Measurements from ENCODE around the gene FHIT. TPM values are rescaled to one million over a fixed set of nuclear protein-coding genes. Genes with fewer than 3 reads are reported as not detected.

FHIT gene
- total and polyA plus RNA-seq, 4 donors = 2.1 to 14.7 (median 6.6) TPM

DNA sequence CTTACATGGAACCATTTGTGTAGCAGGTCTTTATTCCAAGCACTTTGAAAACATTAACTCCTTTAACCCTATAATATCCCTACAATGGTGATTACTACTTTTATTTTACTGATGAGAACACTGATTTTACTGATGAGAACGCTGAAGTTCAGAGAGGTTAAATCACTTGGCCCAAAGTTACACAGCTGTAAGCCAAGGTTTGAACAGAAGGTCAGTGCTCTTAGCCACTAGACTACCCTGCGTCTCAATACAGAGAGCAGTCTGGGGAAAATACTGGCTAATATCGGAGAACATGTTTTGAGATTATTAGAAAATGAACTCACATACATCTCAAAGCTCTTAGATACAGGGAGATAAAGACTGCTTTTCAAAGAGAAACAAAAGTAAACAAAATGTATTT lies 827.2 kb downstream of the FHIT start:
- TF ChIP-seq, protein P1, sequence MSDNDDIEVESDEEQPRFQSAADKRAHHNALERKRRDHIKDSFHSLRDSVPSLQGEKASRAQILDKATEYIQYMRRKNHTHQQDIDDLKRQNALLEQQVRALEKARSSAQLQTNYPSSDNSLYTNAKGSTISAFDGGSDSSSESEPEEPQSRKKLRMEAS (IDR thresholded peaks at IDR 0.05) = no peak
- TF ChIP-seq, protein P2, sequence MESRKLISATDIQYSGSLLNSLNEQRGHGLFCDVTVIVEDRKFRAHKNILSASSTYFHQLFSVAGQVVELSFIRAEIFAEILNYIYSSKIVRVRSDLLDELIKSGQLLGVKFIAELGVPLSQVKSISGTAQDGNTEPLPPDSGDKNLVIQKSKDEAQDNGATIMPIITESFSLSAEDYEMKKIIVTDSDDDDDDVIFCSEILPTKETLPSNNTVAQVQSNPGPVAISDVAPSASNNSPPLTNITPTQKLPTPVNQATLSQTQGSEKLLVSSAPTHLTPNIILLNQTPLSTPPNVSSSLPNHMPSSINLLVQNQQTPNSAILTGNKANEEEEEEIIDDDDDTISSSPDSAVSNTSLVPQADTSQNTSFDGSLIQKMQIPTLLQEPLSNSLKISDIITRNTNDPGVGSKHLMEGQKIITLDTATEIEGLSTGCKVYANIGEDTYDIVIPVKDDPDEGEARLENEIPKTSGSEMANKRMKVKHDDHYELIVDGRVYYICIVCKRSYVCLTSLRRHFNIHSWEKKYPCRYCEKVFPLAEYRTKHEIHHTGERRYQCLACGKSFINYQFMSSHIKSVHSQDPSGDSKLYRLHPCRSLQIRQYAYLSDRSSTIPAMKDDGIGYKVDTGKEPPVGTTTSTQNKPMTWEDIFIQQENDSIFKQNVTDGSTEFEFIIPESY (IDR thresholded peaks at IDR 0.05) = no peak
- TF ChIP-seq HNF4A (conservative IDR thresholded peaks at IDR 0.05) (peak; percentile 18 to 25), SP1 (IDR thresholded peaks at IDR 0.05) (no peak), RXRA (IDR thresholded peaks at IDR 0.05) (peak; percentile 65 to 72), RAD21 (IDR thresholded peaks at IDR 0.05) (no peak)
- Histone ChIP-seq H3K9me3 (ENCODE audit: control insufficient read depth in 4 of 4, low read length in 3 of 4) (no peaks in the 10 kb centered on the region), H3K9ac (ENCODE audit: low read depth in 1 of 2, low read length in 2 of 2) (no peak overlapping the region), H3K27ac (ENCODE audit: low read depth in 1 of 2, low read length in 2 of 2) (no peak overlapping the region), H3K27me3 (ENCODE audit: control insufficient read depth in 4 of 4, insufficient read depth in 4 of 4, low read length in 3 of 4) (no peaks in the 10 kb centered on the region), H3K4me3 (ENCODE audit: low read depth in 1 of 3, low read length in 3 of 3) (no peak overlapping the region), H3K4me1 (ENCODE audit: control insufficient read depth in 4 of 4, insufficient read depth in 4 of 4, low read length in 3 of 4) (peaks cover 1 to 19% (median 13%) of the 10 kb centered on the region in 4 donors), H3K36me3 (ENCODE audit: control insufficient read depth in 4 of 4, insufficient read depth in 3 of 4, low read depth in 1 of 4, low read length in 3 of 4) (no peaks in the 10 kb centered on the region)
- WGBS = 40% methylated on average over 3 of the region's 3 CpGs
- DNase-seq (ENCODE audit: low spot score) = no peak

DNA sequence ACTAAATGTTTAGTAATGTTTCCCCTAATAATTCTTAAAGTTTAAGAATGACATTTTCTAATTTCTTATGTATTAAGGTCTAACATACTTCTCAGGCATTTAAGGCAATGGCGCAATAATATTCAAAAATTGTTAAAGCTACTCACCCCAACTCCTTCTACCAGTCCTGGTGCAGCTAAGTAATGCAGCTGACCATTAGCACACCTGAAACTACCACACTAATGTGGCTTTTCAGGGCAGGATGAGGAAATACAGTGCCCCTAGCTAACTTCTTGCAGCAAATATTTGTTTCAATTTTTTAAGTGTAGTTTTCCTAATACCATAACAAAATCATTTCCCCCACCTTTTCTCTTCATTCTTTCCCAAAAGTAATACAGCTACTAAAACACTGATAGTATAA lies 827.7 kb downstream of the FHIT start:
- Histone ChIP-seq H3K27me3 (ENCODE audit: control insufficient read depth in 4 of 4, insufficient read depth in 4 of 4, low read length in 3 of 4) (no peaks in the 10 kb centered on the region), H3K9ac (ENCODE audit: low read depth in 1 of 2, low read length in 2 of 2) (no peak overlapping the region), H3K27ac (ENCODE audit: low read depth in 1 of 2, low read length in 2 of 2) (no peak overlapping the region), H3K4me1 (ENCODE audit: control insufficient read depth in 4 of 4, insufficient read depth in 4 of 4, low read length in 3 of 4) (peaks cover 1 to 19% (median 13%) of the 10 kb centered on the region in 4 donors), H3K4me3 (ENCODE audit: low read depth in 1 of 3, low read length in 3 of 3) (no peak overlapping the region), H3K9me3 (ENCODE audit: control insufficient read depth in 4 of 4, low read length in 3 of 4) (no peaks in the 10 kb centered on the region), H3K36me3 (ENCODE audit: control insufficient read depth in 4 of 4, insufficient read depth in 3 of 4, low read depth in 1 of 4, low read length in 3 of 4) (no peaks in the 10 kb centered on the region)
- 100% methylated on average over 1 of the region's 1 CpG for WGBS
- DNase-seq (ENCODE audit: low spot score) = no peak
- TF ChIP-seq GABPA (IDR thresholded peaks at IDR 0.05 in 1 of 2, conservative IDR thresholded peaks at IDR 0.05 in 1 of 2) (no peak), RXRA (IDR thresholded peaks at IDR 0.05) (no peak), FOXA1 (IDR thresholded peaks at IDR 0.05) (no peak)
- TF ChIP-seq, protein P1 (IDR thresholded peaks at IDR 0.05) = no peak
- TF ChIP-seq, protein P3, sequence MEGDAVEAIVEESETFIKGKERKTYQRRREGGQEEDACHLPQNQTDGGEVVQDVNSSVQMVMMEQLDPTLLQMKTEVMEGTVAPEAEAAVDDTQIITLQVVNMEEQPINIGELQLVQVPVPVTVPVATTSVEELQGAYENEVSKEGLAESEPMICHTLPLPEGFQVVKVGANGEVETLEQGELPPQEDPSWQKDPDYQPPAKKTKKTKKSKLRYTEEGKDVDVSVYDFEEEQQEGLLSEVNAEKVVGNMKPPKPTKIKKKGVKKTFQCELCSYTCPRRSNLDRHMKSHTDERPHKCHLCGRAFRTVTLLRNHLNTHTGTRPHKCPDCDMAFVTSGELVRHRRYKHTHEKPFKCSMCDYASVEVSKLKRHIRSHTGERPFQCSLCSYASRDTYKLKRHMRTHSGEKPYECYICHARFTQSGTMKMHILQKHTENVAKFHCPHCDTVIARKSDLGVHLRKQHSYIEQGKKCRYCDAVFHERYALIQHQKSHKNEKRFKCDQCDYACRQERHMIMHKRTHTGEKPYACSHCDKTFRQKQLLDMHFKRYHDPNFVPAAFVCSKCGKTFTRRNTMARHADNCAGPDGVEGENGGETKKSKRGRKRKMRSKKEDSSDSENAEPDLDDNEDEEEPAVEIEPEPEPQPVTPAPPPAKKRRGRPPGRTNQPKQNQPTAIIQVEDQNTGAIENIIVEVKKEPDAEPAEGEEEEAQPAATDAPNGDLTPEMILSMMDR (IDR thresholded peaks at IDR 0.05; ENCODE audit: low read depth, low read length, missing input control) = no peak

DNA sequence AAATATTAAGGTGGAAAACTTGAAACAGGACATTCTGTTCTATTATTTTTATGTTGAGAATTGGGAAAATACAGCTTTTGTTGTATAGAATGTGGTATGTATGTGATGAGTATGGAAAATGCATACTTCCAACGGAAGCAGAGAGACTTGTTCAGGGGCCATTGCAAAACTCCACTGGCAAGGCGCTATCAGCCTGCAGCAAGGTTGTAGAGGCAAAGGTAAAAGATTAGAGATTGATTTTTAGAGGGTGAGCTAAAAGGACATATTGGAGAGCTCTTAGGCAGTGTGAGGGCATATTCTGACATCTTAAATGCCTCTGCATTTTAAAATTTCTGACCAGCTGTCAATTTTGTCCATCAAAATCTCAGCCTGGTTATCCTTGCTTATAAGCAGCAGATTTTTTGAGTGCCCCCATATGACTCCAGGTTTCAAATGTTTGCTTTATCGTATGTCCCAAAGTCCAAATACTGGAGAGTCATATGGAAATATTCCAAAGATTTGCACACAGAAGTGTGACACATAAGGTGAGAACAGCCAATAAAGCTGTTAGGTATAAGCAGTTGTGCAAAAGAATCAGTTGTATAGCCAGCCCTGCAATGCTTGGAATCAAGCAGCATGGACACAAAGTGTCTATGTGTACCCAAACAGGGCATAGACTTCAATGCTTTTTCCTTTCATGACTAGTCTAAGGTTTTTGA lies 829.4 kb downstream of the FHIT start:
- DNase-seq (ENCODE audit: low spot score) = no peak
- Histone ChIP-seq H3K4me3 (ENCODE audit: low read depth in 1 of 3, low read length in 3 of 3) (no peak overlapping the region), H3K36me3 (ENCODE audit: control insufficient read depth in 4 of 4, insufficient read depth in 3 of 4, low read depth in 1 of 4, low read length in 3 of 4) (no peaks in the 10 kb centered on the region), H3K9me3 (ENCODE audit: control insufficient read depth in 4 of 4, low read length in 3 of 4) (no peaks in the 10 kb centered on the region), H3K27me3 (ENCODE audit: control insufficient read depth in 4 of 4, insufficient read depth in 4 of 4, low read length in 3 of 4) (no peaks in the 10 kb centered on the region), H3K4me1 (ENCODE audit: control insufficient read depth in 4 of 4, insufficient read depth in 4 of 4, low read length in 3 of 4) (peaks cover 1 to 19% (median 13%) of the 10 kb centered on the region in 4 donors), H3K27ac (ENCODE audit: low read depth in 1 of 2, low read length in 2 of 2) (no peak overlapping the region), H3K9ac (ENCODE audit: low read depth in 1 of 2, low read length in 2 of 2) (no peak overlapping the region)
- 39% methylated on average over 3 of the region's 3 CpGs for WGBS
- TF ChIP-seq YY1 (IDR thresholded peaks at IDR 0.05) (peak; percentile 78), RAD21 (IDR thresholded peaks at IDR 0.05) (peak in 1 of 2 donors; percentile 25), RXRA (IDR thresholded peaks at IDR 0.05) (peak; percentile 65 to 70), SP1 (IDR thresholded peaks at IDR 0.05) (peak; percentile 50), FOXA2 (IDR thresholded peaks at IDR 0.05) (no peak), HNF4G (IDR thresholded peaks at IDR 0.05) (peak; percentile 27), GABPA (IDR thresholded peaks at IDR 0.05 in 1 of 2, conservative IDR thresholded peaks at IDR 0.05 in 1 of 2) (no peak), HNF4A (conservative IDR thresholded peaks at IDR 0.05) (peak; percentile 70 to 77), NR2F2 (IDR thresholded peaks at IDR 0.05) (no peak)
- TF ChIP-seq, protein P4, sequence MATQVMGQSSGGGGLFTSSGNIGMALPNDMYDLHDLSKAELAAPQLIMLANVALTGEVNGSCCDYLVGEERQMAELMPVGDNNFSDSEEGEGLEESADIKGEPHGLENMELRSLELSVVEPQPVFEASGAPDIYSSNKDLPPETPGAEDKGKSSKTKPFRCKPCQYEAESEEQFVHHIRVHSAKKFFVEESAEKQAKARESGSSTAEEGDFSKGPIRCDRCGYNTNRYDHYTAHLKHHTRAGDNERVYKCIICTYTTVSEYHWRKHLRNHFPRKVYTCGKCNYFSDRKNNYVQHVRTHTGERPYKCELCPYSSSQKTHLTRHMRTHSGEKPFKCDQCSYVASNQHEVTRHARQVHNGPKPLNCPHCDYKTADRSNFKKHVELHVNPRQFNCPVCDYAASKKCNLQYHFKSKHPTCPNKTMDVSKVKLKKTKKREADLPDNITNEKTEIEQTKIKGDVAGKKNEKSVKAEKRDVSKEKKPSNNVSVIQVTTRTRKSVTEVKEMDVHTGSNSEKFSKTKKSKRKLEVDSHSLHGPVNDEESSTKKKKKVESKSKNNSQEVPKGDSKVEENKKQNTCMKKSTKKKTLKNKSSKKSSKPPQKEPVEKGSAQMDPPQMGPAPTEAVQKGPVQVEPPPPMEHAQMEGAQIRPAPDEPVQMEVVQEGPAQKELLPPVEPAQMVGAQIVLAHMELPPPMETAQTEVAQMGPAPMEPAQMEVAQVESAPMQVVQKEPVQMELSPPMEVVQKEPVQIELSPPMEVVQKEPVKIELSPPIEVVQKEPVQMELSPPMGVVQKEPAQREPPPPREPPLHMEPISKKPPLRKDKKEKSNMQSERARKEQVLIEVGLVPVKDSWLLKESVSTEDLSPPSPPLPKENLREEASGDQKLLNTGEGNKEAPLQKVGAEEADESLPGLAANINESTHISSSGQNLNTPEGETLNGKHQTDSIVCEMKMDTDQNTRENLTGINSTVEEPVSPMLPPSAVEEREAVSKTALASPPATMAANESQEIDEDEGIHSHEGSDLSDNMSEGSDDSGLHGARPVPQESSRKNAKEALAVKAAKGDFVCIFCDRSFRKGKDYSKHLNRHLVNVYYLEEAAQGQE (IDR thresholded peaks at IDR 0.05) = peak; percentile 21
- TF ChIP-seq, protein P5, sequence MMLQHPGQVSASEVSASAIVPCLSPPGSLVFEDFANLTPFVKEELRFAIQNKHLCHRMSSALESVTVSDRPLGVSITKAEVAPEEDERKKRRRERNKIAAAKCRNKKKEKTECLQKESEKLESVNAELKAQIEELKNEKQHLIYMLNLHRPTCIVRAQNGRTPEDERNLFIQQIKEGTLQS (IDR thresholded peaks at IDR 0.05) = peak; percentile 19

Measured in liver (tissue), 9 donors.